Measurements from ENCODE around the gene MC1R.

The MC1R gene

DNA sequence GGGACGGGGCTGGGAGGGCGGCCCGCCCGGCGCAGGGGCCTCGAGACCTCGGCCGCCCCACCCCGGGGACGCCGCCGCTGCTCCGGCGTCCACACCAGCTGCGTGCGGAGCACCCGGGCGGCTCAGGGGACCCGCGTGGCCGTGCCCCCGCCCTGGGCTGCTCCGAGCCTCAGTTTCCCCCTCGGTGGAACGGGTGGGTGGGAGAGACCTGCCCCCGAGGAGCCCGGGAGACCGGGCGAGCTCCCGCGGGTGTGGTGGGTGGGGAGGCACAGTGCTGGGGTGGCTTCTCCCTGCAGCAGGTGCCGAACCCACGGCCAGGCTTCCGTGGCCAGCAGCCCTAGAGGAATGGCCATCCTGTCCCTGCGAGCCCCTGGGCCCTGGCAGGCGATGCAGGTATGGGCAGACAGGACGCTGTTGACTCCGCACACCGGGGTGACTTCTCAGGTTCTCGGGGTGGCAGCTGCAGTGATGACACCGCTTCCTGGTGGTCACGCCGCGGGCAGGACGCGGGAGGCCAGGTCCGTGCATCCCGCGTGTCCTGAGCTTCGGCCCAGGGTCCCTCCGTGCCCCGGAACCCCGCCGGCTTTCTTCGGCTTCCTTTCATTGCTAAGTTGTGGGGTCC is 30.6 kb downstream of the MC1R start:
- CTCF ChIA-PET = interaction anchor here (1.3 kb wide), 1 partner anchor 16 kb away, joined by 4 read pairs; no protein-coding TSS in a partner anchor
- H3K4me3 ChIP-seq (ENCODE audit: low read depth, low read length) = peak overlapping the region; percentile 64
- TF ChIP-seq, protein P1, sequence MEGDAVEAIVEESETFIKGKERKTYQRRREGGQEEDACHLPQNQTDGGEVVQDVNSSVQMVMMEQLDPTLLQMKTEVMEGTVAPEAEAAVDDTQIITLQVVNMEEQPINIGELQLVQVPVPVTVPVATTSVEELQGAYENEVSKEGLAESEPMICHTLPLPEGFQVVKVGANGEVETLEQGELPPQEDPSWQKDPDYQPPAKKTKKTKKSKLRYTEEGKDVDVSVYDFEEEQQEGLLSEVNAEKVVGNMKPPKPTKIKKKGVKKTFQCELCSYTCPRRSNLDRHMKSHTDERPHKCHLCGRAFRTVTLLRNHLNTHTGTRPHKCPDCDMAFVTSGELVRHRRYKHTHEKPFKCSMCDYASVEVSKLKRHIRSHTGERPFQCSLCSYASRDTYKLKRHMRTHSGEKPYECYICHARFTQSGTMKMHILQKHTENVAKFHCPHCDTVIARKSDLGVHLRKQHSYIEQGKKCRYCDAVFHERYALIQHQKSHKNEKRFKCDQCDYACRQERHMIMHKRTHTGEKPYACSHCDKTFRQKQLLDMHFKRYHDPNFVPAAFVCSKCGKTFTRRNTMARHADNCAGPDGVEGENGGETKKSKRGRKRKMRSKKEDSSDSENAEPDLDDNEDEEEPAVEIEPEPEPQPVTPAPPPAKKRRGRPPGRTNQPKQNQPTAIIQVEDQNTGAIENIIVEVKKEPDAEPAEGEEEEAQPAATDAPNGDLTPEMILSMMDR (IDR thresholded peaks at IDR 0.05; ENCODE audit: insufficient read depth, low read length, missing control alignments) = no peak
- DNase-seq (ENCODE audit: low read depth, low spot score) = no peak
- POLR2A ChIA-PET = interaction anchor here (0.8 to 2.0 kb wide), 2 partner anchors 23 to 26 kb away, joined by 3 to 5 read pairs; partner anchors contain the start of gene TUBB3

DNA sequence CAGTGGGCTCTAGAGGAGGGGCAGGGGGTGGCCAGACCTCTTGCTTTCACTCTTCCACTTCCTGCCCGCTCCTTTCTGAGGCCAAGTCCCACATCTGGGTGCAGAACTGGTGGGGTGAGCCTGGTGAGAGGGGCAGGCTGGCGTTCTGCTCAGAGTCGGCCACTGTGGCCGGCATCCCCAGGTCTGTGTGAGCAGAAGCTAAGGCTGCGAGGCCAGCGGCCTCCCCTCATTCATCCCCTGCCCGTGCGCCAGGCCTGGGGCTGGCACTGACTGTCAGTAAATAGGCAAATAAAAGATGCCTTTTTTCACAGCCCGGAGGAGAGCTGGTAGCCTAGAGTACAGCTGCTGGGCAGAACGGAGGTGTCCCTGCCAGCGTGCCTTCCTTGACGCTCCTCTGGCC is 31.1 kb downstream of the MC1R start:
- CTCF ChIA-PET = interaction anchor here (1.2 to 1.3 kb wide), 2 partner anchors 16 to 22 kb away, joined by 4 read pairs; no protein-coding TSS in a partner anchor
- peak overlapping the region; percentile 64 for H3K4me3 ChIP-seq (ENCODE audit: low read depth, low read length)
- POLR2A ChIA-PET = interaction anchor here (0.8 to 2.0 kb wide), 2 partner anchors 23 to 27 kb away, joined by 3 to 5 read pairs; partner anchors contain the start of gene TUBB3

DNA sequence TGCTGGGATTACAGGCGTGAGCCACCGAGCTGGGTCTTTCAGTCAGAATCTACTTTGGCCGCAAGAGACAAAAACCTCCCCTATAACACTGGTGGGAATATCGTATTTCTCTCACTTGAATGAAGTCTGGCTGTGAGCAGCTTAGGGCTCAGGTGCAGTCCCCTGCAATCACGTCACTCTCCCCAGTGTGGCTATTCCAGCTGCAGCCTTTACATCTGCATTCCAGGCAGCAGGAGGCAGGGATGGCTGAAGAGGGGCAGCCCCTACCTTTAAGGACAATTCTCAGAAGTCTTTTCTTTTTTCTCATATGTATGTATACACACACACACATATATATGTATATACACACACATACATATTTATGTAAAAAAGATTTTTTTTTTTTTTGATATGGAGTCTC is 32.8 kb downstream of the MC1R start:
- H3K4me3 ChIP-seq (ENCODE audit: low read depth, low read length) = no peak overlapping the region
- ChIA-PET POLR2A (no interaction called here), CTCF (interaction anchor here (0.8 to 1.3 kb wide), 2 partner anchors 10 to 11 kb away, joined by 3 to 4 read pairs; no protein-coding TSS in a partner anchor)
- no peak for DNase-seq (ENCODE audit: low read depth, low spot score)
- TF ChIP-seq, protein P1 (IDR thresholded peaks at IDR 0.05; ENCODE audit: insufficient read depth, low read length, missing control alignments) = no peak

More for the DNA sequence above, 31.1 kb downstream of the MC1R start:
- no peak for DNase-seq (ENCODE audit: low read depth, low spot score)
- TF ChIP-seq, protein P1 (IDR thresholded peaks at IDR 0.05; ENCODE audit: insufficient read depth, low read length, missing control alignments) = no peak

DNA sequence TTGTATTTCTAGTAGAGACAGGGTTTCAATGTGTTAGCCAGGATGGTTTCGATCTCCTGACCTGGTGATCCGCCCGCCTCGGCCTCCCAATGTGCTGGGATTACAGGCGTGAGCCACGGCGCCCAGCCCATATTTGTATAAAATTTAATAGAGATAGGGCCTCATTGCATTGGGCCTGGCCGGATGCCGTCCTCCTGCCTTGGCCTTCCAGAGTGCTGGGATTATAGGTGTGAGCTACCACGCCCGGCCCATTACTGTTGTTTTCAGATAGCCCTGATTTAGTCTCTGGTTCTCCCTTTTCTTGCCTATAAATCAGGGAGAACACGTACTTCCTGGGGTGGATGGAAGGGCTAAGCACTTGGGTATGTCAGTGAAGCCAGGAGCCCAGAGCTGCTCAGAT is 33.4 kb downstream of the MC1R start:
- POLR2A ChIA-PET = no interaction called here
- DNase-seq (ENCODE audit: low read depth, low spot score) = no peak
- H3K4me3 ChIP-seq (ENCODE audit: low read depth, low read length) = no peak overlapping the region
- TF ChIP-seq, protein P1 (IDR thresholded peaks at IDR 0.05; ENCODE audit: insufficient read depth, low read length, missing control alignments) = no peak
- CTCF ChIA-PET = interaction anchor here (1.3 kb wide), 1 partner anchor 12 kb away, joined by 4 read pairs; no protein-coding TSS in a partner anchor

DNA sequence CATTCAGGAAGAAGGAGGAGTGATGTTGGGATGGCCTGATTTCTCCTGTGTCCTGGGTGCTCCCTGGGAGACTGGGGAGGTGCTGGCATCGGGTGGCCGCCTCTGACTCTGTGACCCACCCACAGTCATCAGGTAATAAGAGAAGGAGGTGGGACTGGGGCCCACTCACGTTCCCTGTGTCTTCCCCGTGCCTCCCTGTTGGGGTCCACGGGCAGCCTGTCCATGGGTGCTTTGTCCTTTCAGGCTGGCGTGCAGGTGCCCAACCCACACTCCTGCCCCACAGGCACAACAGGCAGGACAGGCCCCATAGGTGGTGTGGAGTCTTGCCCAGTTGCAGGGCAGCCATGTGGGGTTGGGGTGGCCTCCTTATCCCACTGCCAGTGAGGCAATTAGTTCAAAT is 33.9 kb downstream of the MC1R start:
- no peak overlapping the region for H3K4me3 ChIP-seq (ENCODE audit: low read depth, low read length)
- TF ChIP-seq, protein P1 (IDR thresholded peaks at IDR 0.05; ENCODE audit: insufficient read depth, low read length, missing control alignments) = no peak
- ChIA-PET POLR2A (no interaction called here), CTCF (interaction anchor here (1.3 kb wide), 1 partner anchor 12 kb away, joined by 4 read pairs; no protein-coding TSS in a partner anchor)
- DNase-seq (ENCODE audit: low read depth, low spot score) = no peak

DNA sequence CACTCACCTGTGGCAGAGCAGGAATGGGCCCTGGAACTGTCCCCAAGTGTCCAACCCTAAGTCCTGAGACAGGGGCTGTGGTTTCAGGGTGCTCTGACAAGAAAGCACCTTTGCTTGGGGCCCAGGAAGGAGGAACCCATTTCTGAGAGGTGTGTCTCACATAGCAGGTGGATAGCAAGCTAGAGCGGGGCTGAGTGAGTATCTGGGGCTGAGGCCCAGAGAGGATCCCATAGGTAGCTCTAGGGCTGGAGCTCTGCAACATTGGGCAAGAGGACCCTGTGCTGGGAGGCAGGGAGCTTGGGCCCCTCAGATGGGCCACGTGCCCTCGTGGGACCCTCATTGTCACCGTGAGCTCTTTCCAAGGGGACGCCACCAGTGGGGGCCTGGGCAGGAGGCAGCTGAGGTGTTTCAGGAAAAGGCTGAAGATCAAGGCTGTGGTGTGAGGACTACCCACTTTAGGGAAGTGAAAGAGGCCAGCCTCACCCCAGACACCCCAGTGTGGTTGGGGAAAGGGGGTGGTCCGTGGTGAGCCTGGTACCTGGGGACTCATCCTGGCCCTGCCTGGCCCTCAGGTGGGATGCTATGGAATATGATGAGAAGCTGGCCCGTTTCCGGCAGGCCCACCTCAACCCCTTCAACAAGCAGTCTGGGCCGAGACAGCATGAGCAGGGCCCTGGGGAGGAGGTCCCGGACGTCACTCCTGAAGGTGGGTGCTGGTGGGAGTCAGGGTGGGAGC is 35.2 kb downstream of the MC1R start:
- CTCF ChIA-PET = no interaction called here
- TF ChIP-seq, protein P1 (IDR thresholded peaks at IDR 0.05; ENCODE audit: insufficient read depth, low read length, missing control alignments) = no peak
- no peak overlapping the region for H3K4me3 ChIP-seq (ENCODE audit: low read depth, low read length)
- DNase-seq (ENCODE audit: low read depth, low spot score) = no peak
- POLR2A ChIA-PET = interaction anchor here (0.5 kb wide), 1 partner anchor 12 kb away, joined by 3 read pairs; no protein-coding TSS in a partner anchor

Measured in AG04449 (cell line).